Spleen (tissue), 7 donors: ENCODE data around the gene SORCS2.

Source experiments
- CTCF ChIP-seq, 11 experiments: fragments of 200-600 bp in 7 of 11; fragments of 450-650 bp in 4 of 11; sonication (generic) in 4 of 11; IDR thresholded peaks in 8 of 11; conservative IDR thresholded peaks in 3 of 11; 1 replicate in 7 of 11; 2 replicates in 4 of 11; pipeline versions ENCODE4 v1.4.0 to v1.8.0; 2016 to 2021; ENCODE audit warnings: antibody characterized with exemption in 11 of 11, inconsistent platforms in 4 of 11, mild to moderate bottlenecking in 1 of 11
- POLR2A ChIP-seq, 3 donors: fragments of 450-650 bp; IDR thresholded peaks; one replicate each; pipeline ENCODE4 v1.5.1; 2017; ENCODE audit warnings: antibody characterized with exemption in 3 of 3, mild to moderate bottlenecking in 1 of 3
- POLR2AphosphoS5 ChIP-seq, 3 donors: sonication (generic); formaldehyde crosslinking; IDR thresholded peaks; one replicate each; pipeline ENCODE4 v1.5.1; 2017; ENCODE audit warnings: antibody characterized with exemption in 3 of 3
- donor health status: DM: no; HTN: no; CAD: no; lungs with moderate emphysema.
- donor health status: DM: no; HTN: no; CAD: no.
- donor health status: DM: no; HTN: no; CAD: no.

GRCh38 chr4:7782783-7783182, 590.4 kb downstream of the SORCS2 start:
- TF ChIP-seq CTCF (IDR thresholded peaks at IDR 0.05 in 8 of 11, conservative IDR thresholded peaks at IDR 0.05 in 3 of 11) (no peak), POLR2A (IDR thresholded peaks at IDR 0.05) (no peak), POLR2AphosphoS5 (IDR thresholded peaks at IDR 0.05) (no peak)
